EH (cell line): Measurements from ENCODE around the gene ZNF655.

ENCODE experiments used
- DNase-seq: peaks from one replicate; pipeline ENCODE4 v3.0.0-alpha.2; 2015; ENCODE audit warnings: low read depth

ZNF655 gene

GRCh38 chr7:99606531-99606930, 48.1 kb downstream of the ZNF655 start:
- no peak for DNase-seq

- no peak for DNase-seq
Measured at GRCh38 chr7:99607548-99607947, 49.1 kb downstream of the ZNF655 start.

GRCh38 chr7:99614495-99614894, 56.1 kb downstream of the ZNF655 start:
- no peak for DNase-seq

- no peak for DNase-seq
Measured at GRCh38 chr7:99615989-99616358, 57.5 kb downstream of the ZNF655 start.

- DNase-seq = peak; percentile 89
Measured at GRCh38 chr7:99616359-99617191, 58.1 kb downstream of the ZNF655 start, which contains the start of gene ZSCAN25. Gene ZSCAN25 (plus strand): TSS chr7:99616946. CDS start chr7:99619607, 2,661 bp downstream.

- no peak for DNase-seq
Measured at GRCh38 chr7:99617192-99617781, 58.8 kb downstream of the ZNF655 start.

- peak; percentile 97 for DNase-seq
Measured at GRCh38 chr7:99618726-99619125, 60.3 kb downstream of the ZNF655 start.

- no peak for DNase-seq
Measured at GRCh38 chr7:99619571-99620130, 61.2 kb downstream of the ZNF655 start.

DNA sequence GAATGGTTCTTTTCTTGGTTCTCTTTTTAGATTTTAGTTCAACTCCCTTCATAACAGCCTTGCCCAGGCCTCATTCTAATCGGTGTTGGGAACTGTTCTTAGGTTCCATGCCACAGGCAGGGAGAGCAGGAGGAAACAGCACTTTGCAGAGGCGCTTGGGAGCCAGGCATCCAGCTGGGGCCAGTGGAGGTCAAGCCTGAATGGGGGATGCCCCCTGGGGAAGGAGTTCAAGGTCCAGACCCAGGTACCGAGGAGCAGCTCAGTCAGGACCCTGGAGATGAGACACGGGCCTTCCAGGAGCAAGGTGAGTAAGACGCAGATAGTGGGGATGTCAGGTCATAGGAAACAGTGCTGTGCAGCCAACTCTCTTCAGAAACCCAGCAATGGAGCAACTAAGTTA, 62.8 kb downstream of the ZNF655 start:
- DNase-seq = no peak

DNA sequence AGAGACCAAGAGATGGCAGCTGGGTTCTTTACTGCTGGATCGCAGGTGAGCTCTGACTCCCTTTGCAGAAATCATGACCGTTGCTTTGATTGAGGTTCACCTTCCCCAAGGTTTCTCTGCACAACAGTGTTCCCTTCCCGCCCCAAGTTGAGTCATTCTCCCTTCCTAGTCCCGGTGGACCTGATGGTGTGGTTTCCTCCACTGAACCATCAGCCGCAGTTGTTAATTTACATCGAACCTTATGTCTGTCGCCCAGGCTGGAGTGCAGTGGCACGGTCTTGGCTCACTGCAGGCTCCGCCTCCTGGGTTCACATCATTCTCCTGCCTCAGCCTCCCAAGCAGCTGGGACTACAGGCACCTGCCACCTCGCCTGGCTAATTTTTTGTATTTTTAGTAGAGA, 64.2 kb downstream of the ZNF655 start:
- no peak for DNase-seq

DNA sequence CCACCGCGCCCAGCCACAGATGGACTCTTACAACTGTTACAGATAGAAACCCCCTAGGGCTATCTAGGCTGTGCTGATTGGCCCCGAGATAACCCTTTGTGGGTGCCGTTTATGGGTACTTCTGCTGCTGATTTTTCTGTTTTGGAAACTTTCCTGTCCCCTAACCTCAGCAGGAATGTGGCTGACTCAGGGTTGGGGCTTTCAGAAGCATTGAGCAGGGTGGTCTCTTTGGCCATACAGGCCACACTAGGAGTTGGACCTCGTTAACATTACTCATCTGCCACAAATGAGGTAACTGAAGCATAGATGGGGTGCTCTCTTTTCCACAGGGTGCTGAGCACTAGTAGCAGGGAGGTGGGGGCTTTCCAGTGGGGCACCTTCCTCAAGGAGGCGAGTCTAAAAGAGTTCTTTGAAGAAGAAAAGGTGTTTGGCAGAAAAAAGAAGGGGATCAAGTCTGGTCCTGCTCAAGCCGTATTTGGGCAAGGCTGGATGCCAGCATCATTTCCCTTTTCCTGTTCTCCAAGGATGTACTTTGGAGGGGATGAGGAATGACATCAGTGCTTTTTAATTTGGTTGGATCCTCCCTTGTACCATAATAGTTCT, 64.8 kb downstream of the ZNF655 start:
- DNase-seq = peak; percentile 79

DNA sequence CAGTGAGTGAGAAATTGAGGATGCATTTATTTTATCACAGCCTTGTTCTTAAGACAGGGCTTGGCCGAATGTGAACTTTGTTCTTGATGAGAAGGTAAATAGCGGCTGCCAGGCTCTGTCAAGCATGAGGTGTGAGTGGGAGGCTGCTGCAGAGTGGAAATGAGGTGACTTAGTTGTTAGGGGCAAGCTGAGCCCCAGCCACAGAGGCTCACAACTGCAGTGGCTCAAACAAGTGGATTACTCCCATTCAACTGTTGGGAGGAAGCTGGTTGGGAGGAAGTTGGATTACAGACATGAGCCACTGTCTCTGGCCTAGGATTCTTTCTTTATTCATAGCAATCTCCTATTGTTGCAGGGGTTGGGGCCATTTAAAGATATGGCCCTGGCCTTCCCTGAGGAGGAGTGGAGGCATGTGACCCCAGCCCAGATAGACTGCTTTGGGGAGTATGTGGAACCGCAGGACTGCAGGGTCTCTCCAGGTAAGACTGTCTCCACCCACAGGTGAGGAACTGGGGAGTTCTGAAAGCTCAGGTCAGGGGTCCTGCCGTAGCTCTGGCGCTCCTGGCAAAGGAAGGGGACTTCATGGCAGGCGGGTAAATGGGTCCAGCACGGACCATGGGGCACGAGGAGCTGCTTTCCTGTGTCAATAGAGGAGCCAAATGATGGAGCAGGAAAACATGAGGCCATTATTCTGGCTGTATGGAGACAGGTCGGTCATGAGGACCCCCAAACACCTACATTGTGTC, 65.4 kb downstream of the ZNF655 start:
- DNase-seq = no peak

DNA sequence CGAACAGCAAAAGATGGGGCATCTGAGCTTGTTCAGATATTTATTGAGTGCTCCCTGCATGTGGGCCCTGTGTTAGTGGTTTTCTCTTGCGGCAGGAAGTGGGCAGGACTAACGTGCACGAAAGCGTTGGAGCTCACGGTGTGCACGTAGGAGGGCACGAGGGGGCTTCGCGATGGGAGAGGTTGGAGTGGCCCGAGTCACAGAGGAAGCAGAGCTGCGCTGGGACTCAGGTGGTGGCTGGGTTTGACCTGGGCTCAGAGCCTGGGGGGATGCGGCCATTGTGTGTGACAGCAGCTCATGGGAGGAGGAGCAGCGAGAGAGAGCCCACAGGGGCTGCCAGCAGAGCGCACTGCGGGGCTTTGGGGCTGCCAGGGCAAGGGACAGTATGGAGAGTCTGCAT, 66.0 kb downstream of the ZNF655 start:
- no peak for DNase-seq

- DNase-seq = no peak
Measured at GRCh38 chr7:99625321-99625720, 66.9 kb downstream of the ZNF655 start.

- no peak for DNase-seq
Measured at GRCh38 chr7:99625961-99626360, 67.5 kb downstream of the ZNF655 start.
